RWPE1 (cell line): ENCODE measurements around the gene TMEM117.

Experiments used
- CTCF ChIA-PET: fragments of 350-600 bp; sonication (Branson Sonifier 250); formaldehyde crosslinking; extraction: SDS; loops from one replicate; lab custom pipeline; 2021; lab: Yijun Ruan, JAX
- POLR2A ChIA-PET: fragments of 400-600 bp; formaldehyde crosslinking; extraction: SDS; loops from one replicate; lab custom pipeline; 2020; ENCODE audit warnings: antibody characterized with exemption; ENCODE audit not compliant: low non-redundant PET; lab: Yijun Ruan, JAX
- DNase-seq: peaks from one replicate; pipeline ENCODE4 v3.0.0; 2012; ENCODE audit warnings: low spot score
- H3K27ac ChIP-seq: fragments of 450-650 bp; 2 replicates; pipeline ENCODE4 v1.5.1; 2017
- CTCF ChIP-seq: fragments of 450-650 bp; conservative IDR thresholded peaks from 2 replicates; pipeline ENCODE4 v1.5.1; 2017; ENCODE audit warnings: low read depth, mild to moderate bottlenecking

The TMEM117 gene

DNA sequence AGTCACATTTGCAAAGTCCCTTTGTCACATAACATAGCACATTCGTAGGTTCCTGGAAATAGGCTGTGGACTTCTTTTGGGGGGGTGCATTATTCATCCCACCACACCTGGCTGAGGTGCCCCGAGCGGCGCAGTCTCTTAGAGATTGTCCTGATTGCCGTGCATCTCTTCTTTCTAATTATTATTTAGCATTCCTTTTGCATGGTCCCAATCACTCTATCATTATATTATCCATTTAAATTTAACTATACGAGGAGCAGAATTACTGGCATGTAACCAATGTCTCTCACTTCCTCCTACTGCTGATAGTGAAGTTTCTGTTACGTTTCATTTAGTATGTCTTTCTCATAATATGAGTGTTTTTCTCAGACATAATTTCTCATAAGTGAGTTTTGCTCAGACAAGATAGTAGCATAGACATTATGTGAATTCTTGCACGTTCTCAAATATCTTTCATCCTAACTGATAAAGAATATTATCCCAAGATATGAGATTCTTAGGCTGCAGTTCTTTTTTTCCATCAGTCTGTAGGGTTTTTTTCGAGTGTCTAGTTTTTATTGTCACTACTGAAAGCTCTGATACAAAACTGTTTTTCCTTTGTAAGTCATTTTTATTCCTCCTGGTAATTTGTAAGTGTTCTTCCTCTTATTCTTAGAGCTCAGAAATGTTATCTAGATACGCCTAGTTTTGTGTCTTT lies 595.9 kb downstream of the TMEM117 start:
- no peak overlapping the region for H3K27ac ChIP-seq
- TF ChIP-seq CTCF, result no peak
- POLR2A ChIA-PET, result no interaction called here
- no peak for DNase-seq
- CTCF ChIA-PET, result no interaction called here

GRCh38 chr12:44433659-44434058 lies 597.8 kb downstream of the TMEM117 start:
- ChIA-PET POLR2A (no interaction called here), CTCF (no interaction called here)
- TF ChIP-seq CTCF, result no peak
- no peak for DNase-seq
- no peak overlapping the region for H3K27ac ChIP-seq

DNA sequence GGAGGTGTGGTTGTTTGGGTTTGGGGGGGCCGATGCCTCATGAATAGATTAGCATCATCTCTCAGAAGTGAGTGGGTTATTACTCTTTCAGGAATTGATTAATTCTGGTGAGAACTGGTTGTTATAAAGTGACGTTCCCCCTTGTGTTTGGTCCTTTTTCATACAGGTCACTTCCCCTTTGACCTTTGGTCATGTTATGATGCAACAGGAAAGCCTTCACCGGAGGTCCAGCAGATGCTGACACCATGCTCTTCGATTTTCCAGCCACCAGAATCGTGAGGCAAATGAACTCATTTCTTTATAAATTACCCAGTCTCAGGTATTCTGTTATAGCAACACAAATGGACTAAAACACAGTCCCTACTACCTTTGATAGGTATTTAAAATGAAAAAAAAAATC lies 600.9 kb downstream of the TMEM117 start:
- no peak overlapping the region for H3K27ac ChIP-seq
- CTCF ChIA-PET, result no interaction called here
- no peak for TF ChIP-seq CTCF
- POLR2A ChIA-PET, result no interaction called here
- no peak for DNase-seq
